HCEC 1CT (cell line): Measurements from ENCODE around the gene MEIOSIN.

Source experiments
- DNase-seq: peaks from one replicate; pipeline ENCODE4 v3.0.0-alpha.2; 2017

Gene MEIOSIN

DNA sequence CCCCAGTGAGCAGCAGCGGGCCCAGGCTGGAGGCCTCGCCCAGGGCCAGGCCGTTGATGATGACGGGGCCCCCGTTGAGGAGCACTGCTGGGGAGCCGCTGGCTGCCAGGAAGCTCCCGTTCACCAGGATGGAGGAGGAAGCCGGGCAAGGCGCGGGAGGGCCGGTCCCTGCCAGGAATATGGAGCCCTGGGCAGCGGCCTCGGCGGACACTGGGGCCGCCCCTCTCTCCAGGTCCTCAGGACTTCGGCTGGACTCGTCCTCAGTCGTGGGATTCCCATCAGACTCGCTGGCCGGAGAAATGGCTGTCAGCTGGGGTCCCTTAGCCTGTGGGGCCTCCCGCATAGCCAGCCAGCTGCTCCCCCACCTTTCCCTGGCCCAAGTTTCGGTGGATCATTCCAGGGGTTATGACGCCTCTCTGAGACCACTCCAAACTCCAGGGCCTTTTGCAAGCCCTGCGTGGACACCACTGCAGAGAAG is 33.7 kb downstream of the MEIOSIN start:
- peak; percentile 31 for DNase-seq

DNA sequence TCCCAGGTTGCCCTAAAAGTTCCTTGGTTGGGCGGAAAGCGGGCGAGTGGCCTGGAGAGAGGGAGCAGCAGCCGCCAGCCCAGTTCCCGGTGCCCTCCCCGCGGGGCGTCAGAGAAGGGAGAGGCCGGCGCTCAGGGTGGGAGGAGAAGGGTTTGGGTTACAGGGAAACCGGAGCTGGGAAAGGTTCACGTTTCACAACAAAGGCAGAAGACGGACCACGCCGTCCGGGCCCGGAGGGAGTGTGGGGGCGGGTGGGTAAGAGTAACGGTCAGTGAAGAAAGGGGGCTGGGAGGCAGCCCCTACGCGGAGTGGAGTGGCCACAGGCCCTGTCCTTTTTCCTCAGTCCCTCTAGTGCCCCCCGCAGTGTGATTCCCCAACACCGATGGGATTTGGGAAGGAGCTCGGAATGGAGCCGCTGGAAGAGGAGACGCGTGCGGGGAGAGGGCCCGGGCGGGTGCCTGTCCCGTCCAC is 34.2 kb downstream of the MEIOSIN start:
- DNase-seq: peak; percentile 86

DNA sequence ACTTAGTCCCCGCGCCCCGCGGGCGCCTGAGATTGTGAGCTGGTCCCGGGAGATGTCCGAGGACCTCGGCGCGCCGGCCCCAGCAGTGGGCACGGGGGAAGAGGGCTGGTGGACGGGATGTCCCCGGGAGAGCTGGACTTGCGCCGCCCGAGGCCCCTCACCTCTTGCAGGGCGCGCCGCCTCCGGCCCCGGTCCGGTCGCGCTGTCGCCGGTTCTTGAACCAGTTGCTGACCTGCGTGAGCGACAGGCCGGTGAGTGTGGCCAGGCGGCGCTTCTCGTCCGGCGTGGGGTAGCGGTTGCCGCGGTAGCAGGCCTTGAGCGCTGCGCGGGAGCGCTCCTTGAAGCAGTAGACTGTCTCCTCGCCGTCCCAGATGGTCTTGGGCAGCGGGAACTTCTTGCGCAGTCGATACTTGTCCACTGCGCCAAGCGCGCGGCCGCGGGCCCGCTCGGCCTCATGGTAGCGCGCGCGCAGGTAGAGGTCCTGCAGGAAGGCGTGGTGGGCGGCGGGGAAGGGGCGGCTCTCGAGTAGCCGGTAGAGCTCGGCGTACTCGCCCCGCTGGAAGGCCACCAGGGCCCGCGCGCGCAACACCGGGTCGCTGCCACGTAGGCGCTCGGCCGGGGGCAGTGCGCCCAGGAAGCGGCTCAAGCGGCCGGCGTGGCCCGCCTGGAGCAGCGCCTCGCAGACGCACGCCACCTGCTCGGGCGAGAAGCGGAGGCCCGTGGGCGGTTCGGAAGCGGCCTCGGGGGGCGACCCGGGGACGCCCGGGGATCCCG is 34.8 kb downstream of the MEIOSIN start:
- peak; percentile 61 for DNase-seq

DNA sequence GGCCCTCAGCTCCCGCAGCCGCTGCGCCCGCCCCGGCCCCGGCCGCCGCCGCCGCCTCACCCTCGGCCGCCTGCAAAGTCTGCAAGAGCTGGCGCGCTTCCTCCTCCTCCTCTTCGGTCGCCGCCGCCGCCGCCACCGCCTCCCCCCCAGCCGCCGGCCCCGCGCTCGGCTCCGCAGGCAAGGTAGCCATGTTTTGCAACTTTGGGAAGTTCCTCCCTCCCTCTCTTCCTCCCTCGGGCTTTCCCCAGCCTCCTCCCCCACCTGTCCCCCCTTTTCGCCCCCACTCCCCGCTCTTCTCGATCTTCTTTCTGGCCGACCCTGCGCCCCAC is 35.4 kb downstream of the MEIOSIN start:
- DNase-seq: peak; percentile 55

DNA sequence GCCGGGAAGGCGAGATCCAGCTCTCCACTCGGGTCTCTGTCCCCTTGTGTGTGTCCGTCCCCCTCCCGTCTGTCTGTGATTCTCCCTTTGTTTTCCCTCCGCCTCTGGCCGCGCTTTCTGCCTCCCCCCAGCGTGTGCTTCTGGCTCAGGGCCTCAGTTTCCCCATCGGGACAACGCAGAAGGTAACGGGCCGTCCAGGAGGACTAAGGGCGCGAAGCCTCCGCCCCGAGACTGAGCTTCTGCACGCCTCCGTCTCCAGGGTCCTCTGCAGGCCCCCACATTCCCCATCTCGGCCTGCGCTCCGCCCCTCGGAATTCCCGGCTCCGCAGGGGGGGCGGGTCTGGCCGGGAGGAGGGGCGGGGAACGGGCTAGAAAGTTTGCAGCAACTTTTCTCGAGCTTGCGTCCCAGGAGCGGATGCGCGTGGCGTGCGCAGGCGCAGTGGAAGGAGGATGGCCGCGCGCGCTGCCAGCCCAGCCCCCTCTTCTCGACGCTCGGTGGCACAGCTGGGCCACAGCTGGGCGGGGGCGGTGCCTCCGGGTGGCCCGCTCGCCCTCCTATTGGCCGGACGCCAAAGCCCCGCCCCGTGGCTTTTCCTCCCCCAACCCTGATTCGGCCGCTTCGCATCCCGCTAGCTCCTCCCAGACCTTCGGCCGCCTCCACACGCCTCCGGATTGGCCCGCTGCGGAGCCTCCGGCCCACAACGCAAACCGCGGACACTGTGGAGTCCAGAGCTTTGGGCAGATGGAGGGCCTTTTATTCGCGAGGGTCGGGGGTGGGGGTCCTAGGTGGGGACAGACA is 35.9 kb downstream of the MEIOSIN start, which contains the start of gene SIX5:
TSS of gene SIX5 (minus strand) at position 269 of the 799 bp plus-strand sequence. CDS start 408 bp downstream, outside the sequence.
- DNase-seq: peak; percentile 96

DNA sequence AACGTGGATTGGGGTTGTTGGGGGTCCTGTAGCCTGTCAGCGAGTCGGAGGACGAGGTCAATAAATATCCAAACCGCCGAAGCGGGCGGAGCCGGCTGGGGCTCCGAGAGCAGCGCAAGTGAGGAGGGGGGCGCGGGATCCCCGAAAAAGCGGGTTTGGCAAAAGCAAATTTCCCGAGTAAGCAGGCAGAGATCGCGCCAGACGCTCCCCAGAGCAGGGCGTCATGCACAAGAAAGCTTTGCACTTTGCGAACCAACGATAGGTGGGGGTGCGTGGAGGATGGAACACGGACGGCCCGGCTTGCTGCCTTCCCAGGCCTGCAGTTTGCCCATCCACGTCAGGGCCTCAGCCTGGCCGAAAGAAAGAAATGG is 36.6 kb downstream of the MEIOSIN start:
- DNase-seq: peak; percentile 31

DNA sequence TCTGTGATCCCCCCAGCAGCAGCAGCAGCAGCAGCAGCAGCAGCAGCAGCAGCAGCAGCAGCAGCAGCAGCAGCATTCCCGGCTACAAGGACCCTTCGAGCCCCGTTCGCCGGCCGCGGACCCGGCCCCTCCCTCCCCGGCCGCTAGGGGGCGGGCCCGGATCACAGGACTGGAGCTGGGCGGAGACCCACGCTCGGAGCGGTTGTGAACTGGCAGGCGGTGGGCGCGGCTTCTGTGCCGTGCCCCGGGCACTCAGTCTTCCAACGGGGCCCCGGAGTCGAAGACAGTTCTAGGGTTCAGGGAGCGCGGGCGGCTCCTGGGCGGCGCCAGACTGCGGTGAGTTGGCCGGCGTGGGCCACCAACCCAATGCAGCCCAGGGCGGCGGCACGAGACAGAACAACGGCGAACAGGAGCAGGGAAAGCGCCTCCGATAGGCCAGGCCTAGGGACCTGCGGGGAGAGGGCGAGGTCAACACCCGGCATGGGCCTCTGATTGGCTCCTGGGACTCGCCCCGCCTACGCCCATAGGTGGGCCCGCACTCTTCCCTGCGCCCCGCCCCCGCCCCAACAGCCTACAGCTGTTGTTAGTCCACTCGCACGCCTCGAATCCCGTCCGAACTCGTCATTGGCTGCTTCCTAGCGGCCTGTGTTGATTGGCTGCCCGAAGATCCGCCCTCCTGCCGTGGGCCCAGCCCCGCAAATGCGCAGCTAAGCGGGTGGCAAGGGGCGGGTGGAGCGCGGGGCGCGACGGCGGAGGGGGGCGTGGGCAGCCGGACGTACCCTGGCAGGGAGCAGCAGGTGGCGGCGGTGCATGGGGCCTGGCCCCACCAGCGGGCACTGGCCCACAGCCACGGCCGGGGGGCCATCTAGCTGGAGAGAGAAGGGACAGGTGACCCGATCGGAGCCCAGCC is 37.2 kb downstream of the MEIOSIN start:
- DNase-seq: peak; percentile 89

DNA sequence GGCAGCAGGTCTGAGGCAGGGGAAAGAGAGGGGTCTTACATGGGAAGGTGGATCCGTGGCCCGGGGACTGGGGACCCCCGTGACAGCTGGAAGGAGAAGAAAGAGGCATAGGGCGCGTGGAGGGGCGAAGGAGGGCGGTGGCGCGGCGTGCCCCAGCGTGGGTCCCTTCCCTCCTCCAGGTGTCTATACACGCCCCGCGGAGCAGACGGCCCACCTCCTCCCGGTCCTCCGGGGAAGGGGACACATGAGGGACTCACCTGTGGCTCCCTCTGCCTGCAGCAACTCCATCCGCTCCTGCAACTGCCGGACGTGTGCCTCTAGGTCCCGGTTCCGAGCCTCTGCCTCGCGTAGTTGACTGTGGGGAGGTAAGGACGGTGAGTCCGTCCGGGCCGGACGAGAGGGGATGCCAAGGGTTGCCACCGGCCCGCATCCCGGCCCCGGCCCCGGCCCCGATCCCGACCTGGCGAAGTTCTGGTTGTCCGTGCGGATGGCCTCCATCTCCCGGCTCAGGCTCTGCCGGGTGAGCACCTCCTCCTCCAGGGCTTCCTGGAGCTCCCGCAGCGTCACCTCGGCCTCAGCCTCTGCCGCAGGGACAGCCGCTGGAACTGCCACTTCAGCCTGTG is 38.2 kb downstream of the MEIOSIN start:
- DNase-seq: no peak

- DNase-seq: no peak
Observed at GRCh38 chr19:45772130-45772840, 39.0 kb downstream of the MEIOSIN start.

DNA sequence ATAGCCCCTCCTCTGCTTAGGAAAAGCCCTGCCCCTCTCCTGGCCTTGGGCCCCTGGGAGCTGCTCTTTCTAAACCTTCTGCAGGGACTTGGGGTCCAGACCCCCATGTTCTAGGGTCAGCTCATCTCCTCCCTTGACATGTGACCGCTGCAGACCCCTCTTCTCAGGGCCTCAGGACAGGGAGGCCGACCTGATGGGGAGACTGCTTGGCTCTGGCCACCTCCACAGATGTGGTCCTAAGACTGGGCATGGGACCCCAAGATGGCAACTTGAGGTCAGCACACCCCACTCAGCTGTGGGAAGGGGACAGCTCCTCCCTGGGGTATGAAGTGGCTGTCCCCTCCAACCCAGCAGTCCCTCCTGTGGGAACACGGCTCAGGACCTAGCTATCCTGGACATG is 39.7 kb downstream of the MEIOSIN start:
- DNase-seq: no peak

GRCh38 chr19:45773384-45773783 is 40.1 kb downstream of the MEIOSIN start:
- DNase-seq: no peak

- DNase-seq: no peak
Observed at GRCh38 chr19:45774765-45775164, 41.5 kb downstream of the MEIOSIN start.

GRCh38 chr19:45777395-45777961 is 44.2 kb downstream of the MEIOSIN start:
- DNase-seq: no peak

- no peak for DNase-seq
Observed at GRCh38 chr19:45778010-45778661, 44.9 kb downstream of the MEIOSIN start.

GRCh38 chr19:45779231-45780145 is 46.2 kb downstream of the MEIOSIN start:
- DNase-seq: peak; percentile 52

- no peak for DNase-seq
Observed at GRCh38 chr19:45780146-45780447, 46.9 kb downstream of the MEIOSIN start.

DNA sequence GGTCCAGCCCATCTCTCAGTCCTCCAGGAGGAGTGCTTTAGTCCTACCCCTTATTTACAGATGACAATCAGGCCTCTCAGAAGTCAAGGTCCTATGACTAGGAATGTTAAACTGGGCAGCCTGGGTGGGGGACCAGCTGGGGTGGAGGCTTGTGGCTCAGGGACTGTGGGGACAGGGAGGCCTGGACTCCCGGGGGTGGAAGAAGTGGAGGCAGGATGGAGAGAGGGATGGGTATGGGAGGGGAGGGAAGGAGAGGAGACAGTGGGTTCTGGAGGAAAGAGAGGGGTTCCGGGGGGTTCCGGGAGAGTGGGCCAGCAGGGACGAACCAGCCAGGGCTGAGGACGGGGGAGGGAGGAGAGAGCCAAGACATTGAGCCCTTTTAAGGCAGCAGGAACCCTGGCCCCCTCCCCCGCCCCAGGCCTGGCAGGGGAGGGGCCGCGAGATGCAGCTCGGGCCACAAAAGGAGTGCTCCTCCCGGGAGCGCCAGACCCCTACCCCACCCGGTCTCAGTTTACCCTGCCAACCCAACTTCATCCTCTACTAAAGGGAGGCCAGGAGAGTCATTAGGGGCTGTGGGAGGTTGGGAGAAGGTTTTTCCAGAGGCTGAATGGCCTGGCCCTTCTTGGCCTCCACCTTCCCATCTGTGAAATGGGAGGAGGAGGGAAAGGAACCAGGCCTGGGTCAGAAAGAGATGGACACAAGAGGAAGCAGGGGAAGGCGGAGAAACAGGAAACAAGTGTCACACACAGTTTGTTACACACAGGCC is 47.4 kb downstream of the MEIOSIN start:
- DNase-seq: no peak

DNA sequence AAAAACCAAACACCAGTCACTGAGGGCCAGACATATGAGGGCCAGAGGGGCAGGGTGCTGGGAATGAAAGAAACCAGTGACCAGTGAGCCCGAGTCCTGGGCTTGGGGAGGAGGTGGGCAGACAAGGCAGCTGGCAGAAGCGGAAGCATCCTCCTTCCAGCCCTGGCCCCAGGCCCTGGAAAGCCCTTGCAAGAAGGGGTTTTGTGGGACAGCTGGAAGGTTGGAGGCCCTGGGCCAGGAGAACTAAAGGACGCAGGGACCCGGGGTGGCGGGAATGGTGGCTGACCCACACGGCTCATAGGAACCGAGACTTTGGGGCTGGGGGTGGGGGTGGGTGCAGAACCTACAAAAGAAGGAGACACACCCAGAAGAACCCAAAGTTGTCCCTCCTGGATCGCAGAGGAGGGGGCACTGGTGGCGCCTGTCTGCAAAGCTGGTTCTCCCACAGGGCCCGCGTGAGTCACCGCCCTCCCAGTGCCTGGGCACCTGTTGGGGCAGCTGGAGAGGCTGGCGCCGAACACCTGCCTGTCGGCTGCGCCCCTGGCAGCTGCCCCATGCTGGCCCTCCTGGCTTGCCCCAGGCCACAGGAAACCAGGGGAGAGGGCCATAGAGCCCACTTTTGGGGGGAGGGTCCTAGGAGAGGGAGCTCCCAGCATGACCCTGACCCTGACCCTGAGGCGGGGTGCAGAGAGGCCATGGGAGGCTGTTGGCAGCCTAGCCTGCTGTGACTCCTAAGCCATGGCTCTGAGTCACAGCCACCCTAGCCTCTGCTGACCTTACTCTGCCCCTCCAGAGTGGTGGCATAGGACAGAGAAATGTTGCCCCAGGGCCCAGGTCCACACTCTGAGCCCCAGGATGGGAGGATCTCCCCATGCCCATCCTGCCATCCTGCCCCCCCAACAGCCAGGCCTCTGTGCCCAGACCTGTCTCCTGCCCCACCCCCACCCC is 48.2 kb downstream of the MEIOSIN start:
- peak; percentile 15 for DNase-seq
